HG03457 (cell line): Measurements from ENCODE around the gene CELF2.

Experiments used
- ATAC-seq: cut with Tn5 transposase; IDR thresholded peaks from one replicate; pipeline ENCODE4 v1.9.1; 2021; ENCODE audit warnings: moderate number of reproducible peaks; ENCODE audit not compliant: unreplicated experiment

Gene CELF2

GRCh38 chr10:11093771-11094736 lies 76.4 kb downstream of the CELF2 start:
- ATAC-seq: no peak

- ATAC-seq: no peak
These were observed 77.7 kb downstream of the CELF2 start for GRCh38 chr10:11095374-11095801.

- no peak for ATAC-seq
These were observed 78.8 kb downstream of the CELF2 start for GRCh38 chr10:11096422-11096821.

GRCh38 chr10:11097686-11098085 lies 80.0 kb downstream of the CELF2 start:
- ATAC-seq: peak; percentile 57

- ATAC-seq: no peak
These were observed 81.0 kb downstream of the CELF2 start for GRCh38 chr10:11098666-11099065.

GRCh38 chr10:11104772-11105675 lies 87.4 kb downstream of the CELF2 start:
- no peak for ATAC-seq

GRCh38 chr10:11105676-11106004 lies 88.0 kb downstream of the CELF2 start:
- no peak for ATAC-seq

- no peak for ATAC-seq
These were observed 89.1 kb downstream of the CELF2 start for GRCh38 chr10:11106621-11107374.

- ATAC-seq: no peak
These were observed 90.3 kb downstream of the CELF2 start for GRCh38 chr10:11107948-11108347.

- ATAC-seq: no peak
These were observed 90.7 kb downstream of the CELF2 start for GRCh38 chr10:11108356-11108755.

GRCh38 chr10:11109590-11109989 lies 91.9 kb downstream of the CELF2 start:
- no peak for ATAC-seq

GRCh38 chr10:11110539-11110938 lies 92.9 kb downstream of the CELF2 start:
- ATAC-seq: no peak

- ATAC-seq: no peak
These were observed 93.8 kb downstream of the CELF2 start for GRCh38 chr10:11111490-11111889.

GRCh38 chr10:11112718-11113117 lies 95.0 kb downstream of the CELF2 start:
- no peak for ATAC-seq

GRCh38 chr10:11113156-11113555 lies 95.5 kb downstream of the CELF2 start:
- ATAC-seq: no peak

- ATAC-seq: no peak
These were observed 96.6 kb downstream of the CELF2 start for GRCh38 chr10:11114269-11114668.

GRCh38 chr10:11115337-11115736 lies 97.7 kb downstream of the CELF2 start:
- ATAC-seq: no peak

- no peak for ATAC-seq
These were observed 98.7 kb downstream of the CELF2 start for GRCh38 chr10:11116361-11116760.

GRCh38 chr10:11116817-11117216 lies 99.1 kb downstream of the CELF2 start:
- no peak for ATAC-seq

- no peak for ATAC-seq
These were observed 101.0 kb downstream of the CELF2 start for GRCh38 chr10:11118686-11119085.

GRCh38 chr10:11119843-11120242 lies 102.2 kb downstream of the CELF2 start:
- ATAC-seq: no peak
